ENCODE measurements around the gene HNRNPDL.
"Not testable (repeated sequence)": the region's sequence is repeated elsewhere in the genome, so short reads cannot be mapped to it uniquely, and the experiment has no call there.

HNRNPDL gene

DNA sequence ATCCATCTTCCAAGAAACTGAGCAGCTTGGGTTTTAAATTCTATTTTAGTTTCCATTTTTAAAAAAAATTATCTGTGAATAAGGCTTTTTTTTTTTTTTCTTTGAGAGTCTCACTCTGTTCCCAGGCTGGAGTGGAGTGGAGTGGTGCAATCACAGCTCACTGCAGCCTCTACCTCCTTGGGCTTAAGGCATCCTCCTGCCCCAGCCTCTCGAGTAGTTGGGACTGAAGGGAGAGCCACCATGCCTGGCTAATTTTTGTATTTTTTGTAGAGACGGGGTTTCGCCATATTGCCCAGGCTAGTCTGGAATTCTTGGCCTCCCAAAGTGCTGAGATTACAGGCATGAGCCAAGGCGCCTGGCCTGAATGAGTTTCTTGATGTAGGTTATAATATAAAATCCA lies 1.6 kb upstream of the HNRNPDL start:
- DNase-seq, result no peak

DNA sequence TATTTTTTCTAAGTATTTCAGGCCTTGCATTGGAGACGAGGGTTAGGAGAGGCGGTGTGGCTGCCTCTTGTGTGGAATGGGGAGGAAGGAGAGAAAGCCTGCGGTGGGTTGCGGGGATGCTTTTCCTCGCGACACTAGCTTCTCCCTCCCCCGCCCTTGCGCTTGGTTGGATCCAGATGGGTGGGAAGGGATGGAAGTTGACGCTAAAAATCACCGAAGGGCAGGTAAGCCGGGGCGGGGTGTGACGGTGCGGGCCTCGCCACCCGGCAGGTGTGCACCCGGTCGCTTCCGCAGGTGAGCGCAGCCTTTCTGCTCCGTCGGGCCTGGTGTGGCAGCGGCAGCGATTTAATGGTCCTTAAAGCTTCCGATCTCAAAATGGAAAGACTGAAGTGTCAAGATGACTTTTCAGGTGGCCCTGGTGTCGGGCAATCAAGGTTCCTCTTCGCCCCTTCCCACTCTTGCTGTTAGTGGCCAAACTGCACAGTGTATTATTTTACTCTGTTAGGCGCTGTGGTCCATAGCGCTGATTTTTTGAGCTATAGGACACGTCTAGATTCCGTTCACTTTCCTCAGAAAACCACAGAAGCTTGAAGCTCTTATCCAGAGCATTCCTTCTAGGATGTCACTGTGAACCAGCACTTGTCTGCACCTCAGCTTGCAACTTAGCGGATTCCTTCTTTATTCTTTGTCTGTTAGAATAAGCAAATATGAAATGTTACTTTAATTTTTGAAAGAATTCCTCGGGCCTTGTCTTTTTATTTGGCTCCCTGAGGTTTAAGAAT lies 893 bp upstream of the HNRNPDL start:
- peak; percentile 64 for DNase-seq

DNA sequence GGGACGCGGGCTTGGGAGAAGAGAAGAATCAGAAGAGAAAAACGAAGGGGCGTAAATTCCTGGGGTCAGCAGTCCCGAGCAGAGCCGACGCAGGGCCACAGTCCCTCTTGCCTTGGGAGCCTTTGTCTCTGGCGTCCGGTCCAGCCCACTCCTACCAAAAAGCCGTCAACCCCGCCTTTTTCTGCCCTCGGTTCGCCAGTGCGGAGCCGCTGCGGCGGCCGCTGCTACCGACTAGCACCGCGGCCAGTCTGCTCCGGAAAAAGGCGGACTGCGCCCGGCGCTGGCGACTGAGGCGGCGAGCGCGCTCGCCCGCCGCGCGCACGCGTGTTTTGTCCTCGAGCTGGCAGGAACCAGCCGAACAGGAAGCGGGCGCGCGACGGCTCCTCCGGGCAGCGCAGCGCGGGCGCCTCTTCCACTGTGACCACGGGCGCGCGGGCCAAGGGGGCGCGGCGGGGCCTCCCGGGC lies 502 bp downstream of the HNRNPDL start:
- DNase-seq, result no peak

DNA sequence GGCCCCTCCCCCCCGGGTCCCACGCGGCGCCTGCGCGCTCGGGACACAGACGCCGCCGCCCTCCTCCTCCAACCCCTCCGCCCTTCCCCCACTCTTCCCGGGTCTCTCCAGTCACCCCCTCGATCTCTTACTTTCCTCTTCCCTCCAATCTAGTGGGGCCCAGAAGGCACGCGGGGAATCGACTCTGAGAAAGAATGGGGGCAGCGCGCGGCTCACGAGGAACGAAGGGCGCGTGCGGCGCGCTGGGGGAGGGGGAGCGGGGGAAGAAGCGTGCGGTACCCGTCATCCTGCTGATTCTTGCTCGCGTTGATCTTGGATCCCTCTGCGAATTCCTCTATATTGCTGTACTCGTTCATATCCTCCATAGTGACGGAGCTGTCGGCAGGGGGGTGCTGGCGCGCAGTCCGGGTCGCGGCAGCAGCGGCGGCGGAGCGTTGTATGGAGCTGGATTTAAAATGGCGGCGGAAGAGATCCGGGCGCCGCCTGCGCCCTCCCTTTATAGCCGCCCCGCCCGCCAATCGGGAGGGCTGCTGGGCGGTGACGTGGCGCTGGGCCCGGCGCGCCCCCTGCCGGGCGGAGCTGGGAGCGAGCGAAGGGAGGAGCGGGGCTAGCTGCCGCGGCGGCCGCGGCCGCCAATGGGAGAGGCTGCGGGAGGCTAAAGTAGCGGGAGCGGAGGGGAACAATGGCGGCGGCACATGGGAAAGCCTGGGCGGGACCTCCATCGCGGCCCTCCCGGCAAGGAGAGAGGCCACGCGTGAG lies 1.1 kb downstream of the HNRNPDL start:
- DNase-seq, result peak; percentile 97

DNA sequence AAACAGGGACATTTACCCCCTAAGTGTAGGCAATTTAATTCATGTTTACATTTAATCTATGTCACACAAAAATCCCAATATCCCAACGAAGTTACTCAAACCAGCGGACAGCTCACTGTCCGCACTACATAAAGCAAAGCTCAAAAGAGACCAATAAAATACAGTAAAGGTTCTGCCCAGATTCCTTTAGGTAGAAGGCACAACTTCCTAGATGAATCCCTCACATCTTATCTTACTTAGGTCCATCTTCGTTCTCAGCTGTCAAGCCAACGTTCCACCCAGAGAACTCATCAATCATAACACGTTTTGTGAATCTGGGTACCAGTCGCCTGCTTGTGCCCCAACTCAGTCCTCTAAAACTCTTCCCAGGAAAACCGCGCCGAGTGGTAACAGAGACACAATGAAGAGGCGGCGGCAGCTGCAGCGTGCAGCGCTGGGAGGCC lies 1.7 kb downstream of the HNRNPDL start:
- no peak for DNase-seq

DNA sequence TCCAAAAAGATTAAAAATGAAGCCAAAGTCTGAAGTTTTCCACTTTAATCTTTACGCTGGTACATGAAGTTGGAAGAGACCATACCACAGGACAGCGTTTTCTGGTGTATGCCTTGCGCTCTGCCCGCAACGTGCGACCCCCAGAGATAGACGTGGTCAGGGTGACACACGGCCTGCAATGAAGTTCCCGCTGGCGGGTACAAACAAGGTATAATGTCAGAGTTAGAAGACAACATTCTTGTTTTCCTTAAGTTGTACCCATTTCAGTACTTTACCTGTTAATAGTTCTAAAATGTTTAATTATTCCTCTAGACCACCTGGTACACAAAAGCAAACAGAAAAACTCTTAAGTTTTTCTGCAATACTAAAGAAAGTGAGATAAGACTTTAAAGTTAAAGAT lies 4.8 kb downstream of the HNRNPDL start:
- no peak for DNase-seq

DNA sequence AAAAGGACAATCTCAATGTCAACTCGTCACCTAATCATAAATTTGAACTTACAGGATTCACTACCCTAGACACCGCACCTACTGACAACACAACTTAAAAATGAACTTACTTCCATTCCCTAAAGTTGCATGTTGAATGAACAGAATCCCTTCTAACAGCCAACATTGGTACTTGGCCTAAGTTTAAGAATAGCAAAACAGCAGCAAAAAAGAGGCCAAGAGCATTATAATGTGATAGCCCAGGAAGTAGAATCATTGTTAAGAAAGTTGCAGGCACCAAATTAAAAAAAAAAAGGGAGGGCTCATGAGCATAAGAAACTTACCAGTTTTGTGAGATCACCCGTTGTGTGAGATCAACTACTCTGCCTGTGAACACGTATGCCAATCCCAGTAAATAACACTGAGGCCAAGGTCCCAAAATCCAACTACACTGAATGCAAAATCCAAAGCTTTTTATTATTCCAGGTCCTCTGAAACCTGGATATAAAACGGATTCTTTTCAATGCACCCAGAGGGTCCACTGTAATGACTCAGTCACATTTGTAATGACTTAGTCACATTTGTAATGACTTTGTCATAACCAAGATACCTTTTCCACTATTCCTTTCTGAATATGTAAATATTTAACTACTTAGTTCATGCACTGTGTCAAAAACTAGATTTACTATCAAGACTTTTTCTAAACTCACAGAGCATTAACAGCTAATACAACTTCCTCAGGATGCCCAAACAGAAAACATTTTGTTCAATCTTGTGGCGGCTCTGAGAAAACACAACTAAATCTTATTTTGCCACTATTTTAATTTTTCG lies 6.8 kb downstream of the HNRNPDL start:
- DNase-seq, result no peak

DNA sequence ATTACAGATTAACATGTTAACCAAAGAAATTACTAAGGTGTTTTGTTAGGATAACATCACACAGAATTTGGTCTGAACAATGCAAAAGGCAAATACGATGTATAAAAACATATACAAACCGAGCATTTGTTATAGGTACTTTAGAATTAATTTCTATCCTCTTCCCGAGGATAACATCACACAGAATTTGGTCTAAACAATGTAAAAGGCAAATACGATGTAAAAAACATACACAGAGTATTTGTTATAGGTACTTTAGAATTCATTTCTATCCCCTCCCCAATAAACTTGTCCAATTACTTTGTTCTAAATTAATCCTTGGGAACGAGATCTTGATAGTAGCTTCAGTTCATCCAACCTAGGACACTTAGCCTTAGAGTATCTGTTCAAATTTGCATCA lies 7.6 kb downstream of the HNRNPDL start:
- no peak for DNase-seq

DNA sequence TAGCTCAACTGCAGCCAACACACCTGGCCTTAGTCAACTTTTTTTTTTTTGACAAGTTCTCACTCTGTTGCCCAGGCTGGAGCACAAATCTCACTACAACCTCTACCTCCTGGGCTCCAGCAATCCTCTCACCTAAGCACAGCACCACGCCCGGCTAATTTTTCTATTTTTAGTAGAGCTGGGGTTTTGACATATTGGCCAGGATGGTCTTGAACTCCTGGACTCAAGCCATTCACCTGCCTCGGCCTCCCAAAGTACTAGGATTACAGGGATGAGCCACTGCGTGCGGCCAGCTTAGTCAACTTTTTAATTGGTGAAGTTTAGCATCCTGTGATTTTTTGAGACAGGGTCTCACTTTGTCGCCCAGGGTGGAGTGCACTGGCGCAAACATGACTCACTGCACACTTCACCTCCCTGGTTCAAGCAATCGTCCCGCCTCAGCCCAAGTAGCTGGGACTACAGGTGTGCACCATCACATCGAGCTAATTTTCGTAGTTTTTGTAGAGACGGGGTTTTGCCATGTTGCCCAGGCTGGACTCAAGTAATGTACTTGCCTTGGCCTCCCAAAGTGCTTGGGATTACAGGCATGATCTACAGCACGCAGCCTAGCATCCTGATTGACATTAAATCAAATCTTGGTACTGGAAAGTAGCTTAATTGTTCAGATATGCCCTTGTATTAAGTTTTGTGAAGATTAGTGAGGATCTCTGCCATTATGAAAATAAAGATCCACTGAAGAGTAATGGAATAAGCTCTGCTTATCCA lies 8.3 kb downstream of the HNRNPDL start:
- no peak for DNase-seq

DNA sequence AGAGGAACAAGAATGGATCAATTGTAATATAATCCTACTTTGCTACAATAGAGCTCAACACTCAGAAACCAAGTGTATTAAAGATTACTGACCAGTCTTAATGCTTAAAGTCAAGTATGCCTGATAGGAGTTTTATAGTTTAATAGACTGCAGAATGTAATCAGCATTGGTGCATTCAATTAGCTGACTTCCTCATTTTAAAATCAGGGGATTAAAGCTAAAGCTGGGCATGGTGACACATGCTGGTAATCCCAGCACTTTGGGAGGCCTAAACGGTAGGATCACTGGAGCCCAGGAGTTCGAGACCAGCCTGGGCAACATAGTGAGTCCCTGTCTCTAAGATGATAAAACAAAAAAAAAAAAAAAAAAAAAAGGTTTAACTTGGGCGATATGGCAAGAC lies 10.8 kb downstream of the HNRNPDL start:
- no peak for DNase-seq

DNA sequence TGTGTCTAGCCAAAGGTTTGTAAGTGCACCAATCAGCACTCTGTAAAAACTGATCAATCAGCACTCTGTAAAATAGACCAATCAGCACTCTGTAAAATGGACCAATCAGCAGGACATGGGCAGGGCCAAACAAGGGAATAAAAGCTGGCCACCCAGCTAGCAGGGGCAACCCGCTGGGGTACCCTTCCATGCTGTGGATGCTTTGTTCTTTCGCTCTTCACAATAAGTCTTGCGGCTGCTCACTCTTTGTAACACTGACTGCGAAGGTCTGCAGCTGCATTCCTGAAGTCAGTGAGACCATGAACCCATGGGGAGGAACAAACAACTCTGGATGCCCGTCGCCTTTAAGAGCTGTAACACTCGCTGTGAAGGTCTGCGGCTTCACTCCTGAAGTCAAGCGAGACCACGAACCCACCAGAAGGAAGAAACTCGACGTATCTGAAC lies 14.3 kb downstream of the HNRNPDL start:
- DNase-seq, result no peak

DNA sequence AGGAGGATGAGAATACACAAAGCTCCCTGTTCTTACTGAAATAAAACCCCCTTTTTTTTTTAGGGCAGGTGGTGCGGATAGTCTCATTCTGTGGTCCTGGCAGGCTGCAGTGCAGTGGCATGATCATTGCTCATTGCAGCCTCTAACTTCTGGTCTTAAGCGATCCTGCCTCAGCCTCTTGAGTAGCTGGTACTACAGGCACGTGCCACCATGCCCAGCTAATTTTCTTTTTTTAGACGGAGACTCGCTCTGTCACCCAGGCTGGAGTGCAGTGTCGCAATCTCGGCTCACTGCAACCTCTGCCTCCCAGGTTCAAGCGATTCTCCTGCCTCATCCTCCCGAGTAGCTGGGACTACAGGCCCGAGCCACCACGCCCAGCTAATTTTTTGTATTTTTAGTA lies 15.2 kb downstream of the HNRNPDL start:
- not testable (repeated sequence) for DNase-seq

DNA sequence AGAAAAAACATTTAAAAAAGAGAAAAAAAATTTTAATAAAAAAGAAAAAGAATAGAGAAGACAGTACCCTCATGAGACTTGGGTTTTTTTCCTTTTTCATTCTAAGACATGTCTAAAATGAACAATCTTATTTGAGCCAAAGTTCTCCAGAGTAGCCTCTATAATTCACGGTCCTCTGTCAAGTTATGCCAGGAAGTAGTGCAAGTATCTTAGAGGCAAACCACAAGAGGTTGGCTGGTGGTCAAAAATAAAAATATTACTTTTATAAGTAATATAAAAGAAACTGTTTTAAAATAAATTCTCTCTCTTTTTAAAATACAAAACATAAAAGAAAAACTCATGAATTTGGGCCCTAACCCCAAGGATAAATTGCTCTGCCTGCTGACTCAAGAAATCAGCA lies 26.5 kb downstream of the HNRNPDL start:
- no peak for DNase-seq

DNA sequence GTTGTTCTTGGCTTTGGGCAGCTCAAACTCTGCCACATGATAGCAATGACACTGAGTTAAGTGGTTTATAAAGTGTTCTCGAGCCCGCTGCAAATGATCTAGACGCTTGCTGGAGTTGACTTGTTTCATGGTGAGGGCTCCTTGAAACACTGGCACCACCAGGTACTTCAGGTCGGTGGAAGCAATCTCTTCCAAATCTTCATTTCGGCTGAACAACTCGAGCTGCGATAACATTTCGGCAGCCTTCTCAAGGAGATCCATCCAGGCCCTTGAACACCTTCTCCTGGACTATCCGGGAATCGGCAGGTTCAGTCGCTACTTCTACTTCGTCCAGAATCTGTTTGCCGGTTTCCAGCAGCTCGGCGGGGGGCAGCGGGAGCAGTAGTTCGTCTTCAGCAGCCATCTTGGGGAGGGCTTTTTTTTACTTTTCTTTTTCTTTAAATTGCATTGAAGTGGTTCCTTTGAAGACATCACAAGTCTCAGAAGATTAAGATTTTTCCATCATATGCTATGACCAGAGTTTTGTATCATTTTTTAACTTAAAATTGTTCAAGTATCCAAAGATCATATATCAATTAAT lies 28.0 kb downstream of the HNRNPDL start:
- DNase-seq, result no peak

DNA sequence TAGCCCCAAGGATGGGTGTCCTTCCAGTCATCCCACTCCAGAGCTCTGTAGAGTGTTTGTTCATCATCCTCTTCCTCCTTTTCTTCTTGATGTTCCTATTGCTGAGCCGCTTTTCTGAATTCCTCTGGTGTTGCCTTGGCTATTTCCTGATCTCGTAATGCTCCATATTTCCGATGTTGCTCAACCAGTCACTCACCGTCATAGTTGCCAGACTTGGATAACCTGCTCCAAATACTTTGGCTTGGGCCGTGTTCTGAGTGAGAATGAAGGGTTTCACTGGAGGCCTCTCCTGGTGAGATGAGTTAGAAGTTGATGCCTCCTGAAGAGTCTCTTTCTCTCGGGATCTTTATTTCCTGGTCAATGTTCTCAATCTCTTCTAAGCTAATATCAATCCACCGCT lies 28.7 kb downstream of the HNRNPDL start:
- no peak for DNase-seq

DNA sequence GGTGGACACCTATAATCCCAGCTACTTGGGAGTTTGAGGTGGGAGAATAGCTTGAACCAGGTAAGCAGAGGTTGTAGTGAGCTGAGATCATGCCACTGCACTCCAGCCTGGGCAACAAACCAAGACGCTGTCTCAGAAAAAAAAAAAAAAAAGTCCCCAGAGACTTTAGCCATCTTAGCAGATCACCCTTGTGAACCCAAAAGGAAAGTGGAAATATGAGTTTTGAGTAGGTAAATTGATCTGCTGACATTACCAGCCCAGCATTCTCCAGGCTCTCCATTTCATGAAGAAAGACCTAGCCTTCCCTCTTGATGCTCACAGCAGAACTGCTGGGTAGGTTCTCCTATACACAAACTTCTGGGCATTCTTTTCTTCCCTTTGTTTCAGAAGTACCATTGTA lies 32.0 kb downstream of the HNRNPDL start:
- no peak for DNase-seq

DNA sequence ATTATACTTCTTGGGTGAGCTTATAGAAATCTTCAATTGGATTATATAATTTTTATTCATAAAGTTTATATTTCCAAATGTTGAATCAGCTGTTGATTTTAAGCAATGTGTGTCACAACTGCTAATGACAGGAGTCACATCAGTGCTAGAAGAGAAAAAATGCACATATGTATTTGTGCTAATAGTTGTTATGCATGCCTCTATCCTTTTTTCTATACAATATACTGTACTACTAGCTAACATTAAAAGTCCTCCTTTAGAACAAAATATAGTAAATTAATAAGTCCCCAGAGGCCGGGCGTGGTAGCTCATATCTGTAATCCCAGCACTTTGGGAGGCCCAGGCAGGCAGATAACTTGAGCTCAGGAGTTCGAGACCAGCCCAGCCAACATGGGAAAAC lies 32.7 kb downstream of the HNRNPDL start:
- no peak for DNase-seq

DNA sequence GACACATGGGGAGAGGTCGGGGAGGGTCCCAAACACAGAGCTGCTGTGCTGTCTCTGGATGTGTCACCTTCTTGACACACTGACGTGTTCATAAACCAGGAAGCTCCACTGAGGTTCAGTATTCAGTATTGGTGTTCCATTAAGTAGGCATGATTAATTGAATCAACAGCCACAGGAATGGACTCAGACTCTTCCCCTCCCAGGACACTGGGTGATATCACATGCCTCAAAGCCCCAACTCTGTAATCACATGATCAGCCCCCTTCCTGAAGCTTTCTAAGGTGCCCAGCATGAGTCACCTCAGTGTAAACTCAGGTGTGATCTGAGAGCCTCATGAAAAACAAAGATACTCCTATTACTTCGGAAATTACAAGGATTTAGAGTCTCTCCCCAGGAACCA lies 35.4 kb downstream of the HNRNPDL start:
- no peak for DNase-seq

DNA sequence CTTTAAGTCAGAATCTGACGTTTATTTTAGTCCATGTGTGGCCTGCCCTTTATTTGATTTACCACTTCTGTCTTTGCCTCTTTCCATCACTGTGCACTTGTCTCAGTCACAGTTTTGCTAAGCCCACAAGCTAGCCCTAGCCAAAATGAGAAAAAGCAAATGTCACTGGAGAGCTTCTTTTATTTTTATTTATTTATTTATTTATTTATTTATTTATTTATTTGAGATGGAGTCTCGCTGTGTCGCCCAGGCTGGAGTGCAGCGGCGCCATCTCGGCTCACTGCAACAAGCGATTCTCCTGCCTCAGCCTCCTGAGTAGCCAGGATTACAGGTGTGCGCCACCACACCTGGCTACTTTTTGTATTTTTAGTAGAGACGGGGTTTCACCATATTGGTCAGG lies 40.2 kb downstream of the HNRNPDL start:
- not testable (repeated sequence) for DNase-seq

DNA sequence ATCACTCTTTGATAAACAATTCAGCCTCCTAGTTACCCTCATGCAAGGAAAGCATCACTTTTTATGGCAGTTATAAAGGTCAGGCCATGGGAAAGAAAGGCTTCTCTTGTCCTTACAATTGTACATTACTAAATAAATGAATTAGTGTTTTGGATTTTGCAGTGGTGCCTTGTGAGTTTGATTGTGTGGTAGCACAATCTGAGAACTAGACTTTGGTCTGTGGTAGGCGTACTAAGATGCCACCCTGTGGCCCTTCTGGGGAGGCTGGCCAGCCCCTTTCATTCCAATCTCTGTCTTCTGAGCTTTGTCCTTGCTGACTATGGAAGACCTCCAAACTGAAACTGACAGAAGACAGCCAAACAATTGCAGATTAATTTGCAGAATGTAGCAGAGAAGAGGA lies 41.9 kb downstream of the HNRNPDL start:
- DNase-seq, result no peak

DNA sequence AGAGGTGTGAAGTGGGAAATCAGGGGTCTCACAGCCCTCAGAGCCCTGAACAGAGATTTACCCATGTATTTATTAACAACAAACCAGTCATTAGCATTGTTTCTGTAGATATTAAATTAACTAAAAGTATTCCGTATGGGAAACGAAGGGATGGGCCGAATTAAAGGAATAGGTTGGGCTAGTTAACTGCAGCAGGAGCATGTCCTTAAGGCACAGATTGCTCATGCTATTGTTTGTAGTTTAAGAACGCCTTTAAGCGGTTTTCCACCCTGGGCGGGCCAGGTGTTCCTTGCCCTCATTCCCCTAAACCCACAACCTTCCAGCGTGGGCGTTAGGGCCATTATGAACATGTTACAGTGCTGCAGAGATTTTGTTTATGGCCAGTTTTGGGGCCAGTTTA lies 44.0 kb downstream of the HNRNPDL start:
- DNase-seq, result not testable (repeated sequence)

DNA sequence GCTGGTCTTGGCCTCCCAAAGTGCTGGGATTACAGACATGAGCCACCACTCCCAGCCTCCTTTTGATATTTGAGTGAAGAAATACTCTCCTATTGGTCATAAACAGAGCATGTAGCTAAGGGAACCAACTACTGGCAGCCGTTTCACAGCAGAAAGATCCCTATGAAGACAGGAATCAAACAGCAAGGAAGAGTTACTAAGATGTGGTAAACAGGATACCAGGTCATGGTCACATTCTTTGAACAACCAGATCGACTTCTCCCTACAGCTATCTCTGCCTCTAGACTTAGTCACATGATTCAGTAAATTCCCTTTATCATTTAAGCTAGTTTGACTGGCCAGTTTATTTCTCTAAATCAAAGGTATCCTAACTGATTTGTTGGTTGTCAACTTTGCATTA lies 47.5 kb downstream of the HNRNPDL start:
- DNase-seq, result no peak

All from activated T-cell treated with anti-CD3 and anti-CD28 coated beads, Interleukin-2, amount 50 U/mL, for 1 hour (primary cell).